Cardiac fibroblast (primary cell): ENCODE results near the gene LRP1-AS.

Experiments used
- DNase-seq, 2 donors: peaks; one replicate each; pipeline versions ENCODE4 v3.0.0 to v3.0.0-alpha.2; 2010; ENCODE audit warnings: low read depth in 2 of 2
- H3K4me3 ChIP-seq, 2 donors: replicated peaks in 1 of 2; 1 replicate in 1 of 2; 2 replicates in 1 of 2; pipeline ENCODE4 v1.5.1; 2011; ENCODE audit warnings: low read depth in 2 of 2, low read length in 2 of 2, mild to moderate bottlenecking in 2 of 2, moderate library complexity in 1 of 2
- CTCF ChIP-seq: IDR thresholded peaks from one replicate; pipeline ENCODE4 v1.5.1; 2011; ENCODE audit warnings: low read depth, mild to moderate bottlenecking, low read length, inconsistent platforms

The LRP1-AS gene

GRCh38 chr12:57107456-57108155, 39.8 kb downstream of the LRP1-AS start:
- TF ChIP-seq CTCF, result no peak
- peak in 1 of 2 donors; percentile 49 for DNase-seq

DNA sequence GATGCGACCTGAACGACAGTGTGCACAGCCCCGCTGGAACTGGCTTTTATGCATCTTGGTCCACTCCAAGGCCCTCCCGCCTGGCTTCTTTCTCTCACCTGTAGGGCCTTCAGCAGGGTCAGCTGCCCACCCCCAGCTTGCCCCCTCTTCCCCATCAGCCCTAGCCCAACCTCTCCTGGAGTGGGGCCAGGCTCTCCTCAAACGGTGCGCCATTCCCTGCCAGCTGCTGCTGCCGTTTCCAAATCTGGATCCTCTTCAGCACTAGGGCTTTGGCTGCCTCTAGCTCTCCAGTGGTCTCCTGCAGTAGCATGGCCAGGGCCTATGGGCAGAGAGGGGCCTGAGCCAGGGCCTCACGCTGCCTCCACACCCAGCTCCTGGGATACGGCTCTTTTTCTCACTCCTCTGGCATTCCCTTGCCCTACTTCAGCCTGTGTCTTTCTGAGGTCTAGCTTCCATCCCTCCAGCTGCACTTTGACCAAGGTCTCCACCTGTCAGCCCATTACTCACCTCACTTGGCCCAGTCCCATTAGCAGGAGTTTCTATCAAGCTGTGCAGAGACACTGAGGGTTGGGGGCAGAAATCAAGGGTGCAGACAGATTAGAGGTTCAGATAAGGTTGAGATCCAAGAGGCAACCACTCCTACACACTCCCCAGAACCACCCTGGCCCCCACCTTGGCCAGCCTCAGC, 41.3 kb downstream of the LRP1-AS start:
- DNase-seq, result no peak
- H3K4me3 ChIP-seq, result no peak overlapping the region

More at GRCh38 chr12:57107456-57108155, 39.8 kb downstream of the LRP1-AS start:
- H3K4me3 ChIP-seq, result no peak overlapping the region

GRCh38 chr12:57105011-57105753, 42.2 kb downstream of the LRP1-AS start:
- no peak for TF ChIP-seq CTCF
- no peak overlapping the region for H3K4me3 ChIP-seq
- no peak for DNase-seq

More for the DNA sequence above, 41.3 kb downstream of the LRP1-AS start:
- TF ChIP-seq CTCF, result no peak

GRCh38 chr12:57104292-57104910, 43.0 kb downstream of the LRP1-AS start:
- no peak for DNase-seq
- TF ChIP-seq CTCF, result no peak
- no peak overlapping the region for H3K4me3 ChIP-seq

GRCh38 chr12:57103856-57104255, 43.6 kb downstream of the LRP1-AS start:
- TF ChIP-seq CTCF, result no peak
- DNase-seq, result no peak
- H3K4me3 ChIP-seq, result no peak overlapping the region

- no peak for TF ChIP-seq CTCF
- DNase-seq, result no peak
- H3K4me3 ChIP-seq, result no peak overlapping the region
These were observed 45.3 kb downstream of the LRP1-AS start for GRCh38 chr12:57101892-57102695.
